Endothelial cell of umbilical vein (primary cell): Measurements from ENCODE around the gene NSL1. TPM values are rescaled to one million over a fixed set of nuclear protein-coding genes. Genes with fewer than 3 reads are reported as not detected.

Source experiments
- BruUV-seq: library from RNA; stranded (reverse); fragments of 400-500 nt; replicated peaks from 2 replicates; lab custom pipeline; 2021; lab: Mats Ljungman, UMichigan
- CTCF ChIA-PET: fragments of 300-600, 350-600 bp; sonication (Branson Sonifier 250); formaldehyde crosslinking; loops from one replicate; lab custom pipeline; 2021; ENCODE audit warnings: antibody characterized with exemption, inconsistent platforms; lab: Charles Lee
- POLR2A ChIA-PET: fragments of 300-600, 350-600 bp; sonication (Branson Sonifier 250); formaldehyde crosslinking; loops from one replicate; lab custom pipeline; 2021; ENCODE audit warnings: antibody characterized with exemption, inconsistent platforms; lab: Charles Lee
- DNase-seq: peaks from one replicate; pipeline ENCODE4 v3.0.0-alpha.2; 2011; ENCODE audit warnings: low read depth, low spot score
- FAIRE-seq: peaks from 2 replicates; lab custom pipeline; 2011; peaks lifted over from hg19 to GRCh38; lab: Jason Lieb, UNC
- H2AFZ ChIP-seq: 2 replicates; pipeline ENCODE4 v1.6.0; 2012; ENCODE audit warnings: low read depth, low read length, control low read depth, inconsistent platforms
- H3K27ac ChIP-seq: 2 replicates; pipeline ENCODE4 v1.5.1; 2011; ENCODE audit warnings: low read depth, mild to moderate bottlenecking, control low read depth, low read length, moderate library complexity; ENCODE audit not compliant: insufficient read depth
- H3K27me3 ChIP-seq, 2 experiments: 2 replicates each; pipeline versions ENCODE4 v1.6.0 to v1.6.1; 2011; ENCODE audit warnings: low read length in 2 of 2, mixed read lengths in 1 of 2; ENCODE audit not compliant: control insufficient read depth in 2 of 2, insufficient read depth in 2 of 2
- H3K36me3 ChIP-seq, 2 experiments: 2 replicates in 1 of 2; 3 replicates in 1 of 2; pipeline ENCODE4 v1.5.1; 2011; ENCODE audit warnings: low read length in 2 of 2, mild to moderate bottlenecking in 1 of 2, moderate library complexity in 1 of 2; ENCODE audit not compliant: control insufficient read depth in 2 of 2, insufficient read depth in 2 of 2; ENCODE audit errors: extremely low read depth in 1 of 2
- H3K4me1 ChIP-seq: 3 replicates; pipeline ENCODE4 v1.5.1; 2011; ENCODE audit warnings: mild to moderate bottlenecking, low read length; ENCODE audit not compliant: control insufficient read depth, insufficient read depth; ENCODE audit errors: extremely low read depth
- H3K4me2 ChIP-seq: 2 replicates; pipeline ENCODE4 v1.6.1; 2011; ENCODE audit warnings: low read length, control low read depth, mixed read lengths; ENCODE audit not compliant: insufficient read depth
- H3K4me3 ChIP-seq, 3 experiments: fragments of 200-600 bp in 1 of 3; sonication (generic), shearing (Covaris generic) in 1 of 3; replicated peaks in 1 of 3; 2 replicates each; pipeline ENCODE4 v1.5.1; 2011 to 2016; ENCODE audit warnings: control low read depth in 3 of 3, low read length in 3 of 3, mild to moderate bottlenecking in 2 of 3, inconsistent platforms in 1 of 3, low read depth in 1 of 3, moderate library complexity in 1 of 3; ENCODE audit not compliant: insufficient read depth in 1 of 3
- H3K79me2 ChIP-seq: 2 replicates; pipeline ENCODE4 v1.6.0; 2012; ENCODE audit warnings: low read length, inconsistent platforms; ENCODE audit not compliant: control insufficient read depth, insufficient read depth
- H3K9ac ChIP-seq: replicated peaks from 2 replicates; pipeline ENCODE3; 2011; ENCODE audit warnings: low read length, control low read depth; ENCODE audit not compliant: insufficient read depth; ENCODE audit errors: extremely low read depth
- H3K9me1 ChIP-seq: replicated peaks from 3 replicates; pipeline ENCODE4 v1.6.0; 2011; ENCODE audit warnings: mild to moderate bottlenecking, low read length; ENCODE audit not compliant: control insufficient read depth, insufficient read depth; ENCODE audit errors: extremely low read depth
- H3K9me3 ChIP-seq: replicated peaks from 2 replicates; pipeline ENCODE4 v1.5.1; 2012; ENCODE audit warnings: low read length, inconsistent platforms; ENCODE audit not compliant: control insufficient read depth, insufficient read depth
- H4K20me1 ChIP-seq: replicated peaks from 2 replicates; pipeline ENCODE3; 2011; ENCODE audit warnings: mild to moderate bottlenecking, low read length; ENCODE audit not compliant: control insufficient read depth, insufficient read depth; ENCODE audit errors: extremely low read depth
- CTCF ChIP-seq, 2 donors: IDR thresholded peaks; 1 replicate in 1 of 2; 2 replicates in 1 of 2; pipeline ENCODE4 v1.5.1; 2011; ENCODE audit warnings: low read length in 2 of 2, mild to moderate bottlenecking in 2 of 2, moderate library complexity in 2 of 2, control low read depth in 1 of 2, inconsistent platforms in 1 of 2, low read depth in 1 of 2; ENCODE audit not compliant: insufficient read depth in 1 of 2; ENCODE audit errors: extremely low read depth in 1 of 2
- EZH2 ChIP-seq: IDR thresholded peaks from 2 replicates; pipeline ENCODE4 v1.6.1; 2012; ENCODE audit warnings: borderline replicate concordance, low read depth, mild to moderate bottlenecking, moderate library complexity, low read length, inconsistent platforms; ENCODE audit not compliant: severe bottlenecking
- FOS ChIP-seq: IDR thresholded peaks from 2 replicates; pipeline ENCODE4 v1.6.1; 2011; ENCODE audit warnings: mild to moderate bottlenecking, low read length, moderate library complexity, borderline replicate concordance; ENCODE audit not compliant: insufficient read depth
- GATA2 ChIP-seq: IDR thresholded peaks from 2 replicates; pipeline ENCODE4 v1.7.0; 2011; ENCODE audit warnings: low read depth, mild to moderate bottlenecking, moderate library complexity, mixed read lengths, low read length; ENCODE audit not compliant: insufficient read length, insufficient read depth
- JUN ChIP-seq: IDR thresholded peaks from 2 replicates; pipeline ENCODE4 v1.6.1; 2011; ENCODE audit warnings: borderline replicate concordance, low read depth; ENCODE audit not compliant: insufficient read length, insufficient read depth
- MYC ChIP-seq: IDR thresholded peaks from one replicate; pipeline ENCODE4 v1.6.1; 2011; ENCODE audit warnings: mild to moderate bottlenecking, low read depth, low read length
- POLR2A ChIP-seq: IDR thresholded peaks from 2 replicates; pipeline ENCODE4 v1.6.1; 2012; ENCODE audit warnings: low read depth, mild to moderate bottlenecking, control low read depth, low read length
- POLR2AphosphoS5 ChIP-seq: IDR thresholded peaks from 2 replicates; pipeline ENCODE4 v1.6.1; 2012; ENCODE audit warnings: low read depth, mild to moderate bottlenecking, control low read depth, low read length, moderate library complexity; ENCODE audit not compliant: insufficient read depth
- dilution Hi-C: fragments of 300-500 bp; cut with MboI; formaldehyde crosslinking; loops from one replicate; pipeline ENCODE4 v1.15.0; 2019; ENCODE audit warnings: low sequenced_read_pairs; ENCODE audit not compliant: extremely low pct_ligation_motif_present
- intact Hi-C: fragments of 100-400 bp; cut with micrococcal nuclease; formaldehyde crosslinking; loops from one replicate; pipeline ENCODE4 v1.10.0; 2022
- polyA plus RNA-seq, 4 experiments: library from polyadenylated mRNA; depleted of rRNA in 3 of 4; stranded (reverse) in 3 of 4; unstranded in 1 of 4; fragments of >200 nt; gene quantifications; 2 replicates each; pipeline versions ENCODE4 v1.2.1 to v1.2.3, GENCODE V29; 2011 to 2012; ENCODE audit warnings: missing spikeins in 1 of 4
- total RNA-seq: library from RNA; stranded (reverse); gene quantifications from 2 replicates; pipeline ENCODE4 v1.2.3, GENCODE V29; 2021
- TF ChIP-seq, protein P1 (sequence below): IDR thresholded peaks from 2 replicates; pipeline ENCODE4 v1.6.1; 2011; ENCODE audit not compliant: insufficient read depth, insufficient read length

The NSL1 gene
- total and polyA plus RNA-seq, 2 donors (not counting 3 experiments of a cell fraction or from before 2014, with no cell fraction given): 15.5 to 30.2 TPM

DNA sequence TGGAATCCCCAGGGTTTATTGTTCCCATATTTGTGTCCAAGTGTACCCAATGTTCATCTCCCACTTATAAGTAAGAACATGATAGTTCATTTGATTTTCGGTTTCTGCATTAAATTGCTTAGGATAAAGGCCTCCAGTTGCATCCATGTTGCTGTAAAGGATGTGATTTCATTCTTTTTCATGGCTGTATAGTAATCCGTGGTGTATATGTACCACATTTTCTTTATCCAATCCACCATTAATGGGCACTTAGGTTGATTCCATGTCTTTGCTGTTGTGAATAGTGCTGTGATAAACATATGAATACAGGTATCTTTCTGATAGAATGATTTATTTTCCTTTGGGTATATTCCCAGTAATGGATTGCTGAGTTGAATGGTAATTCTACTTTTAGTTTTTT lies 71.9 kb downstream of the NSL1 start:
- TF ChIP-seq POLR2AphosphoS5: no peak
- TF ChIP-seq POLR2A: no peak
- TF ChIP-seq GATA2: no peak
- TF ChIP-seq JUN: no peak
- TF ChIP-seq EZH2: no peak
- no peak for TF ChIP-seq FOS
- TF ChIP-seq, protein P1, sequence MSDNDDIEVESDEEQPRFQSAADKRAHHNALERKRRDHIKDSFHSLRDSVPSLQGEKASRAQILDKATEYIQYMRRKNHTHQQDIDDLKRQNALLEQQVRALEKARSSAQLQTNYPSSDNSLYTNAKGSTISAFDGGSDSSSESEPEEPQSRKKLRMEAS: no peak
- TF ChIP-seq MYC: no peak
- no peak for TF ChIP-seq CTCF (IDR thresholded peaks at IDR 0.05; ENCODE audit: extremely low read depth in 1 of 2, insufficient read depth in 1 of 2, low read depth in 1 of 2, low read length in 2 of 2)
- POLR2A ChIA-PET: no interaction called here
- Histone ChIP-seq H2AFZ (no peak overlapping the region), H3K27me3 (peaks cover 0 to 2% of the 10 kb centered on the region in 2 experiments), H3K27ac (no peak overlapping the region), H3K4me3 (no peak overlapping the region), H3K79me2 (no peaks in the 10 kb centered on the region), H3K9me1 (no peaks in the 10 kb centered on the region), H4K20me1 (no peaks in the 10 kb centered on the region), H3K9ac (no peak overlapping the region), H3K4me2 (no peak overlapping the region), H3K36me3 (no peaks in the 10 kb centered on the region), H3K9me3 (no peaks in the 10 kb centered on the region), H3K4me1 (peaks cover 16% of the 10 kb centered on the region)
- FAIRE-seq: no peak
- CTCF ChIA-PET: no interaction called here
- no peak for DNase-seq
- dilution Hi-C loops (no loop called here), intact Hi-C loops (no loop called here)
- no TSS peak for BruUV-seq
